CD4-positive, alpha-beta T cell treated with Interleukin-4 for 4 hours (primary cell): ENCODE data around the gene EVPL.
A peak's percentile ranks its signal among the peaks of the same experiment; 100 is the strongest.

Experiments
- DNase-seq: peaks from one replicate; pipeline ENCODE4 v3.0.0-alpha.2; 2020

Gene EVPL

DNA sequence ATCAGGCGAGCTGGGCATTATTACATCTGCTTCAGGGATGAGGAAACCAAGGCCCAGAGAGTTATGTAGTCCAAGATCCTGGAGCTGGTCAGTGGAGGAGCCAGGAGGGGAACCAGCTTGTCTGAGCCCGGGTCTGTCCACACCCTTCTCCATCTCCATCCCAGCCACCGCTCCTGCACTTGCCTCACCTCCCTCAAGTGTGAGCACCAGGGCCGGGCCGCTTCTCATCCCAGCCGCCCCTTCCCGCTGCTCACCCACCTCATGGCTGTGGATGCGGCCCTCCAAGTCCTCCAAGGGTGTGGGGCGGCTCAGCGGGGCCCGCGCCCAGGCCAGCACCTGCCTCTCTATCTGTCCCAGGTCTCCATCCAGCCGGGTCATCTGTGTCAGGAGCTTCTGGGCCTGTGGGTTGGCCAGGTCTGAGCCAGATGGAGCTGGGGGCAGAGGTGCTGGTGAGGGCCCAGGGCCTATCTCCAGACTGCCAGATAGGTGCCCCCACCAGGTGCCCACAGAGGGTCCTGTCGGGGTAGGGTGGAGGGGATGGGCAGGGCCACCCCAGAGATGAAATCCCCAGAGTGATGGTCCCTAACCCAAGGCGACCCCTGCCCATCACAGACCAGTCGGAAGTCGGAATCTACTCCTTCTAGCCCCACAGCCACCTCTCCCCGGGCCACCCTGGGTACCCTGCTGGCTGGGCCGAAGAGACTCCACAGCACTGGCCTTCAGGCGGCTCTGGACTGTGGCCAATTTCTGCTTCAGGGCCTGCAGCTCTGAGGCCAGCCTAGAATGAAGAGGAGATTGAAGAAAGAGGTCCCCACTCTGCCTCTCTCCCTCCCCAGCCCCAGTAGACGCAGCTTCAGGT, 9.4 kb downstream of the EVPL start:
- DNase-seq, result no peak

DNA sequence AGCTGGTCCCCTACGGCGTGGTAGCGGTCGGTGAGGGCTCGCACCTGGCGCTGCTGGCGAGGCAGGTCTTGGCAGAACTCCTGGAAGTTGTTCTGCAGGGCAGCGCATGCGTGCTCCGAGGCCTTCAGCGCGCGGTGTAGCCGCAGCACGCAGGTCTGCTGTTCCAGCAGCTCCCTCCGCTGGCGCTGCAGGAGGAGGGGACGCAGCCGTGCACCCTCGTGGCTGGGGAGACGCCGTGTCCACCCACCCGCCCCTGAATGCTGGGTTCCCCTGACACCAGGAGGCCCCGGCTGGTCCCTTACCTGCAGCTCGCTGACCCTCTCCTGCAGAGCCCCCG, 12.2 kb downstream of the EVPL start:
- DNase-seq, result no peak

DNA sequence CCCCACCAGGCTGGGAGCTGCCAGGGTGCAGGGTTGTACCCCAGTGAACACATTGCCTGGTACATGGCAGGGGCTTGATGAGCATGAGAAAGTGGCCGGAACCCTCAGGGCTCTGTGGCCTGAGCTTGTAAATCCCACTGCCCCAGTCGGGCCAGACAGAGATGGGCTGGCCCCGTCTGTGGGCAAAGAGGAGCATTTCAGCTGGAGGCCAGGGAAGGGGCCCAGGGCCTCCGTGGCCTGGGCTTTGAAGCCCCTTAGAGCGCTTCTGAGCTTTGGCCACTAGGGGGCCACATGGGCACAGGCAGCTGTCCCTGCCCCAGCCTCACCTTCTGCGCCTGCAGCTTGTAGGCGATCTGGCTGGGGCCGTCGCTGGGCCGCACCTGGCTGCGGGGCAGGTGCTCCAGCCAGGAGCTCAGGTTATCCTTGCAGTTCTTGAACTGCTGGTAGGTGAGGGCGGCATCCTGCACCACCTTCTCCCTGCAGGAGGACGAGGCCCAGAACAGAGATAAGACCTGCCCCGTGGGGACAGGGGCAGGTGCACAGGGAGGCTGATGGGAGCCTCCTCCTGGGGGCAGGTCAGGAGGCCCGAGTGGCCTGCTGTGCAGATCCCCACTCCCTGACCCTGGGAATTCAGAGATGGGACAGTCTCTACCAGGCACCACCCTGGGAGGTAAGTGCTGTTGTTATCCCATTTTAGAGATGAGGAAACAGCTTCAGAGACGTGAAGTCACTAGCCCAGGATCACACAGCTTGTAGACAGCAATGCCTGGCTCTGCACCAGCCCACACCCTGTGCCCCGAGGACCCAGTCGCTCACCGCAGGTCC, 12.8 kb downstream of the EVPL start:
- DNase-seq, result peak; percentile 75

DNA sequence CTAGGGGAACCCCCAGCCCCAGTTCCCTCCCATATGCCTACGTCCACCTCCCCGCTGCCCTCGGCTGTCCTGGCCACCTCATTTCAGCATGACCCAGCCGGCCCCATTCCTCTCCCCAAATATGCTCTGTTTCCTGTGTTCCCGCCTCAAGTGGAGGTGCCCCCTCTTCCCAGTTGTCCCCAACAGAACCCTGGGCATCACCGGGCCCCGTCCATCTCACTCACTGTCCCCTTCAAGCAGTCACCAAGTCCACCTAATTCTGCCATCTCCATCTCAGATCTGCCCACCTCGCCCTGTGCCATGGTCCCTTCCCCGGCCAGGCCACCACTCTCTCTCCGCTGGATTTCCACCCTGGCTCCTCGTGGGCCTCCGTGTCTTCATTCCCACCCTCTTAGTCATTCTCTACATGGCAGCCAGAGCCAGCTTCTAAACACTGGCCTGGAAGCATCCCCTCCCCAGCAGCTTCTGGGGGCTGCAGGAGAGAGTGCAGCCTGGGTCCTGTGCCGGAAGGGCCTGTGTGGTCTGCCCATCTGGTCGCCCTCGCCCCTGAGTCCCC, 13.7 kb downstream of the EVPL start:
- no peak for DNase-seq

DNA sequence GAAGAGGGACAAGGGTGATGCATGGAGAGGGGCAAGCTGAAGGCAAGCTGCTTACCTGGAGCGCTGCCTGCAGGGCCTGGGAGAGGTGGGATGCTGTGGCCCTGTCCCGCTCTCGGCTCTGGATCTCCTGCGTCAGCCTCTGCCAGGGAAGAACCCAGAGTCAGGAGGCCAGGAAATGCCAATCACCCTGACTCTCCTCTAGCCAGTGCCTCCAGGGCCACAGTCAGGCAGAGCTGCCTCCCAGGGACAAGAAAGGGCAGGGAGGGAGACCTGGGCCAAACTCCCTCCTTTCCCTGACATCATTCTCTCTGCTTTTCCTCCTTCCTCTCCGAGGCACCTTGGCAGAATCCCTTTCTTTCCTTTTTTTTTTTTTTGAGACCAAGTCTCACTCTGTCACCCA, 15.2 kb downstream of the EVPL start:
- no peak for DNase-seq

GRCh38 chr17:76009969-76010661, 17.0 kb downstream of the EVPL start:
- DNase-seq, result no peak

GRCh38 chr17:76009447-76009846, 17.7 kb downstream of the EVPL start:
- no peak for DNase-seq

- no peak for DNase-seq
Observed at GRCh38 chr17:76008630-76009425, 18.3 kb downstream of the EVPL start.

DNA sequence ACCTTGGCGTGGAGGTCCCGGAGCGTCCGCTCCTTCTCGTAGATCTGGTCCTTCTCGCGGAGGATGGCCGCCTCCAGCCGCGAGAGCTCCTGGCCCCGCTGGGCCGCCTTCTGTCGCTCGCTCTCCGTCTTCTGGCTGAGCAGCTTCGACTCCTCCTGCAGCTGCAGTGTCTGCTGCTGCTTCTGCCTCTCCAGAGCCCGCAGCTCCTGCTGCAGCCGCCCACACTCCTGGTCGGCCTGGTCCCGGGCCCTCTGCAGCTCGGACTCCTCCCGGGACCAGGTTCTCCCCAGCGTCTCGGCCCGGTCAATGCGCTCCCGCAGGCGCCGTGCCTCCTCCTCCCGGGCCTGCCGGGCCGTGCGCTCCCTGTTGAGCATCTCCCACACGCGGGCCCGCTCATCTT, 18.9 kb downstream of the EVPL start:
- DNase-seq, result no peak

GRCh38 chr17:76007850-76008165, 19.3 kb downstream of the EVPL start:
- no peak for DNase-seq

DNA sequence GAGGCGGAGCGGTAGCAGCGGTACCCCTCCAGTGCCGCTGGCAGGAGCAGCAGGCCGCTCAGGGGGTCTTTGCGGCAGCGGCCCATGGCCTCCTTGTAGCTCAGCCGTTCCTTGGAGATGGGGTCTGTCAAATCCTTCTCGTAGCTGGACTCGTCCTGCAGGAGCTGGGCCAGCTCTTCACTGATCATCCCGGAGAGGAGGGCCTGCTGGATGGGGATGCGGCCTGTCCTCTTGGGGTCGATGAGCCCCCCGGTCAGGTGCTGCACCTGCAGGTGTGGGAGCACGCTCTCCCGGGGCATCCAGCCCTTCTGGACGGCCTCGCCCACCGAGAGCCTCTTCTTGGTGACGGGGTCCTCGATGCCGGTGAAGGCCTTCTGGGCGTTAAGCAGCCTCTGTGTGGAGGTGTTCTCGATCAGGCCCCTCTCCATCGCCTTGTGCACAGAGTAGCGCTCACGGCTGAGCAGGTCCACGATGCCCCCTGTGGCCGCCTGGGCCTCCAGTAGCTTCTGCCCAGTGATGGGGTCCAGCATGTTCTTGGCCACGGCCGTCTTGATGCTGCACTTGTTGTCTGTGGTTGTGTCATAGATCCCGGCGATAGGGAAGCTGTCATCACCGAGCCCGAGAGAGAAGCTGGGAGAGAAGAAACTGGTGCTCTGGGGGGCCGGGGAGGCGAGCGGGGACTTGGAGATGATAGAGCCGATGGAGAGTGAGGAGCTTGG, 19.8 kb downstream of the EVPL start:
- no peak for DNase-seq

- peak; percentile 67 for DNase-seq
Observed at GRCh38 chr17:76005263-76006149, 21.6 kb downstream of the EVPL start.

DNA sequence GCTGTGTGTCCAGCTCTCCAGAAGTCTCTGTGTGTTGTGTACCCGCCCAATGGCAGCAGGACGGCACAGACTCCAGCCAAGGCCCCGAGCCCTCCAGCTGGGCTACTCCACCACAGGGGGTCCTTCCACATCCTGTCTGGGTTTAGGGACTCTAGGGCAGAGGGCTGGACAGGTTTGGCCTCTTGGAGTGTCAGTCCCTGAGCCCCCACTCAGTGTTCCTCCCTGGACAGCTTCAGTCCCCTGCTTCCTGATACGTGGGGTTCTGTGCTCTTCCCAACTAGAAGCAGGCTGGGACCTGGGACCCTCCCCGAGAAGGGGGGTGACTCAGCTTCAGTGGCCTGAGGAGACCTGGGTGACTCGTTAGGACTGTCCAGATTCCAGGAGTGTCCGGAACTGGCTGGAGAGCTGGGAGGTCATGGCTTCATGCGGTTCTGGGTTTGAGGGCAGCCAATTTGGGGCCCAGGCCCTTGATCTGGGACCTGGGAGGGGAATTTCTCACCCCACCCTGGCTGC, 22.3 kb downstream of the EVPL start:
- DNase-seq, result no peak

- no peak for DNase-seq
Observed at GRCh38 chr17:76003915-76004314, 23.2 kb downstream of the EVPL start.

DNA sequence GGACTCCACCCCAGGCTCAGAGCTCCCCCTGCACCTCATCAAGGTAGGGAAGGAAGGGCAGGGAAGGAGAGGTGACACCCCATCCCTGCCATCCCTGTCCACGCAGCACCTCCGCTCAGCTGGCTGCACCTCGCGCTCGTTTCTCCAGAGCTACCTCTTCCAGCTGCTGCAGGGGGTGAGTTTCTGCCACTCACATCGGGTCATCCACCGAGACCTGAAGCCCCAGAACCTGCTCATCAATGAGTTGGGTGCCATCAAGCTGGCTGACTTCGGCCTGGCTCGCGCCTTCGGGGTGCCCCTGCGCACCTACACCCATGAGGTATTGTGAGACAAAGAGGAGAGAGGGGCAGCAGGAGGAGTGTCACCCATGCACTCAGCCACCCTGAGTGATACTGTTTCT, 25.0 kb downstream of the EVPL start:
- DNase-seq, result no peak

DNA sequence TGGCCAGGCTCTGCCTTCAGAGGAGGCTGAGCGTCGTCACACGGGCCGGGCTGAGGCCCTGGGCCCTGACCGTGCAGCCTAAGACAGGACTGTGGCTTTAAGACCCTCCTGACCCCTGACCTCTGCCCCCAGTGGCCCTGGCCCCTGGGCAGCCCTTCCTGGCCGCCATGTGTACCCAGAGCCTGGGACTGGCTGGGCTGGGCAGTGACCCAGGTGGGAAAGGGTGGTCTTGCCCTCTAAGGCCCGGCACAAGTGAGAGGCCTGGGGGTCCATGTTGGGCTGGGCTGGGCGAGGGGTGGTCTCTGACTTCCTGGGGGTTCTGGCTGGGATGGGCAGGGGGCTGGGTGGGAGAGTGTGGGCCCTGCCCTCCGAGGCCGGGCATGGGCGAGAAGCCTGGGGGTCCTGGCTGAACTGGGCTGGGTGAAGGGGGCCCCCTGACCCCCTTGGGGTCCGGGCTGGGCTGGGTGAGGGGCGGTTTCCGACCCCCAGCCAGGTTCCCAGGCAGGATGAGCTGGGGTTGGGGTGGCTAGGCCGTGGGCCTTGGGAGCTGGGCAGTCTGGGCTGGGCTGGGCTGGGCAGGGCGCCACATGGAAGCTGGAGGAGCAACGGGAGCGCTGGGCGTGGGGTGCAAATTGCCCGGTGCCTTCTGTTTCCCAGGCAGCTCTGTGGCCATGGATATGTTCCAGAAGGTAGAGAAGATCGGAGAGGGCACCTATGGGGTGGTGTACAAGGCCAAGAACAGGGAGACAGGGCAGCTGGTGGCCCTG, 26.2 kb downstream of the EVPL start, which contains the start of gene CDK3:
TSS of gene CDK3 (plus strand) at position 101 of the 767 bp plus-strand sequence. CDS start at position 672, 571 bp downstream.
- no peak for DNase-seq

DNA sequence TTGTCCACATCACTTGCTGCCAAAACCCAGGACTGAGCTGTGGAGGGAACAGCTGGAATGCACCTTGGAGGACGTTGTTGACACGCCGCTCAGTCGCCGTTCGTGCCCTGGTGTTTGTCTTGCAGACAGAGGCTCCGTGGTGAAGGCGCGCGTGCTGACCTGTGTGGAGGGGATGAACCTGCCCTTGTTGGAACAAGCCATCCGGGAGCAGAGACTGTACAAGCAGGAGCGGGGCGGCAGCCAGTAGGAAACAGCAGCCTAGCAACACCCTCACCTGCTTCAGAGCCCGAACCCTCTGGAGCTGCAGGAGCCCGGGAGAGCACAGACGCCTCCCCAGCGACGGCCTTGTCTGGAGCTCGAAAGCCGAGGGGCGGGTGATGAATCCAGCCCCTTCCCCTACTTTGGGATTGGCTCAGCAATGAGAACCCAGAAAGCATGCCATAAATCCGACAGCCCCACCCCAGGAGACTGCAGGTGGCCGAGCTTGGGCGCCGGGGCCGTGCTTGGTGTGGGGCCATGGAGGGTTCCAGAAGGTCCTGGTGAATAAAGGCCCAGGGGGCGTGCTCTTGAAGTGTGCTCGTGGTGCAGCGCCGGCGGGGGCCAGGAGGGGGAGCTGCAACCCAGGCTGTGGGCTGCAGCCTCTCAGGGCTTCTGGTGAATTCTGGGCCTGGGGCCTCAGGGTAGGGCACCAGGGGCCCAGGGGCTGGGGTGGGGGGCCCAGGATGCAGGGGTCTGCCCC, 26.9 kb downstream of the EVPL start:
- peak; percentile 36 for DNase-seq

DNA sequence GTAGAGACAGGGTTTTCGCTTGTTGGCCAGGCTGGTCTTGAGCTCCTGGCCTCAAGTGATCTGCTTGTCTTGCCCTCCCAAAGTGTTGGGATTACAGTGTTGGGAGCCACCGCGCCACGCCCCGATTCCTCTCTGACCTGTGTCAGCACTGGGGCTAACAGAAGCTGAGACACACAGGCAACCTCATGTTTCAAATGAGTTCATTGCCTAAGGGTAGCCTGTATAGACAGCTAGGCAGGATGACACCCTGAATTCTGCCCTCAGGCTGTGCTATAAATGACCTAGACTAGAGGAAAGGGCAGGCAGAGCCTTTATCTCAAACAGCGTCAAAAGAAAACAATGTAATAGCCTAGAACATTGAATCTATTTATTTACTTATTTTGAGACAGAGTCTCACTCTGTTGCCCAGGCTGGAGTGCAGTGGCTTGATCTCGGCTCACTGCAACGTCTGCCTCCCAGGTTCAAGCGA, 28.7 kb downstream of the EVPL start:
- no peak for DNase-seq
